ENCODE results near the gene ITIH4.

DNA sequence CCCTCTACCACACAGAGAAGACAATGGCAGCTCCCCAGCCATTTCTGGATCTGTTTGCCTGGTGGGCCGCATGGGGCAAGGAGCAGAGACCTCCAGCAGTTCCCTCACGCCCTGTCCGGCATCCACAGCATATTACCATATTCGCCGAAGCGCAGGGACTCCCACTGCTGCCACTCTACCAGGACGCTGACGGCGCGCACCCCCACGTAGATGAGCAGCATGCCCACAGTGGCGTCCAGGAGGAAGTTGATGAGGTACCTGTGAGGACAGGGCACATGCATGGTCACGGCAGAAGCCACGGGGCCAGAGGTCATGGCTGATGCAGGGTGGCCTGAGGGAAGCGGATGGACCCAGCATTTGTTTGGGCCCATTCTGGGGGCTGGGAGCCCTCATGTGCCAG lies 19.2 kb upstream of the ITIH4 start:
- no peak for TF ChIP-seq CTCF (IDR thresholded peaks at IDR 0.05; ENCODE audit: poor library complexity)
- no peak for TF ChIP-seq EZH2phosphoT487 (IDR thresholded peaks at IDR 0.05; ENCODE audit: low read depth, severe bottlenecking, unreplicated experiment)
- no peak for TF ChIP-seq EZH2 (IDR thresholded peaks at IDR 0.05; ENCODE audit: borderline replicate concordance)
